OCI-LY7 (cell line): Measurements from ENCODE around the gene LMO3.

ENCODE experiments used
- EZH2phosphoT487 ChIP-seq: fragments of 200-600 bp; sonication (generic); IDR thresholded peaks from 2 replicates; pipeline ENCODE4 v1.6.1; 2018; ENCODE audit warnings: low read depth, borderline replicate concordance, mild to moderate bottlenecking, mixed run types, antibody characterized with exemption, low read length, moderate library complexity, mixed read lengths
- TF ChIP-seq, protein P1 (sequence below): fragments of 200-600 bp; sonication (generic); conservative IDR thresholded peaks from 2 replicates; pipeline ENCODE4 v1.5.1; 2014; ENCODE audit warnings: mild to moderate bottlenecking, antibody characterized with exemption, low read length, moderate library complexity, mixed read lengths

DNA sequence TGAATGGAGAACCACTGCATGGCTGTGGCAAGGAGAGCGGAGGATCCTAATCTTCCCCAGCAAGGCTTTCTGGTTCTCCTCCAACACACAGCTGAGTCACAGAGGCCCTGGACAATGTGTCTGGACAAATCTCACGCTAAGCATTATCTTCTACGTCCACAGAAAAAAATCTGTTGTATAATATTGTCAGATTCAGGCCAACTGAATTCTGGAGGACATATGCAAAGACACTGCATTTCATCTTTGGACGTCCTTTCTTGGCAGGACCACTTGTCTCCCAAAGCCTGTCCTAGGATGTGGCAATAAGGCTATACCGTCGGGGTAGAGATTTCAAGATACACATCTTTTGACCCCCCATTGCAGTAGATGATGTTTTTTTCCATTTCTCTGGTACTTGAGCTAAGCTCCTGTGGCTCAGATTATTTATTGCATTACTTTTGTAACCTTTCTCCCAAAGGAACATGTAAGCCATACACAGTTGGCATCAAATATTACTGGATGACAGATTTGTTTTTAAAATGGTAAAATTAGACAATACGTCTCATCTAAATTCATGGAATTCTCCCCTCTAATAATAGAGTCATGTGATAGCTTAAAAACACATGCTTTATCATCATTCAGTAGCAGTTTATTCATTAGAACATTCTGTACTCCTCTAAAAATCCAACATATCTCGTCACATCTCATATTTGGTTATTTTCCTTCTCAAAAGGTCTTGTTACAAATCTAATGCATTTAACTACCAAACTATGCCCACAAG lies 19.4 kb downstream of the LMO3 start:
- TF ChIP-seq, protein P1, sequence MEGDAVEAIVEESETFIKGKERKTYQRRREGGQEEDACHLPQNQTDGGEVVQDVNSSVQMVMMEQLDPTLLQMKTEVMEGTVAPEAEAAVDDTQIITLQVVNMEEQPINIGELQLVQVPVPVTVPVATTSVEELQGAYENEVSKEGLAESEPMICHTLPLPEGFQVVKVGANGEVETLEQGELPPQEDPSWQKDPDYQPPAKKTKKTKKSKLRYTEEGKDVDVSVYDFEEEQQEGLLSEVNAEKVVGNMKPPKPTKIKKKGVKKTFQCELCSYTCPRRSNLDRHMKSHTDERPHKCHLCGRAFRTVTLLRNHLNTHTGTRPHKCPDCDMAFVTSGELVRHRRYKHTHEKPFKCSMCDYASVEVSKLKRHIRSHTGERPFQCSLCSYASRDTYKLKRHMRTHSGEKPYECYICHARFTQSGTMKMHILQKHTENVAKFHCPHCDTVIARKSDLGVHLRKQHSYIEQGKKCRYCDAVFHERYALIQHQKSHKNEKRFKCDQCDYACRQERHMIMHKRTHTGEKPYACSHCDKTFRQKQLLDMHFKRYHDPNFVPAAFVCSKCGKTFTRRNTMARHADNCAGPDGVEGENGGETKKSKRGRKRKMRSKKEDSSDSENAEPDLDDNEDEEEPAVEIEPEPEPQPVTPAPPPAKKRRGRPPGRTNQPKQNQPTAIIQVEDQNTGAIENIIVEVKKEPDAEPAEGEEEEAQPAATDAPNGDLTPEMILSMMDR, result no peak
- TF ChIP-seq EZH2phosphoT487, result no peak
